Left ventricle myocardium inferior (tissue), 1 donor: ENCODE measurements around the gene CHD6. TPM values are rescaled to one million over a fixed set of nuclear protein-coding genes. Genes with fewer than 3 reads are reported as not detected.
A peak's percentile ranks its signal among the peaks of the same experiment; 100 is the strongest.

ENCODE experiments used
- DNase-seq: peaks from one replicate; pipeline ENCODE4 v3.0.0-alpha.2; 2020
- H3K27ac ChIP-seq: fragments of 200-600 bp; replicated peaks from 2 replicates; pipeline ENCODE4 v1.8.0; 2021
- H3K27me3 ChIP-seq: fragments of 200-600 bp; 2 replicates; pipeline ENCODE4 v1.8.0; 2021; ENCODE audit warnings: low read depth
- H3K36me3 ChIP-seq: fragments of 200-600 bp; 2 replicates; pipeline ENCODE4 v1.8.0; 2021
- H3K4me1 ChIP-seq: fragments of 200-600 bp; 2 replicates; pipeline ENCODE4 v1.8.0; 2021
- H3K4me3 ChIP-seq: fragments of 200-600 bp; 2 replicates; pipeline ENCODE4 v1.8.0; 2021; ENCODE audit warnings: mild to moderate bottlenecking, moderate library complexity
- H3K9me3 ChIP-seq: fragments of 200-600 bp; replicated peaks from 2 replicates; pipeline ENCODE4 v1.8.0; 2021
- intact Hi-C: fragments of 100-400 bp; cut with micrococcal nuclease; formaldehyde crosslinking; loops from one replicate; pipeline ENCODE4 v1.11.0; 2022
- total RNA-seq: library from RNA; stranded (reverse); fragmentation: NEBNext Ultra II Directional; extraction: Animal tissue kit (Norgen Biotek cat#: 25700); gene quantifications from one replicate; pipeline ENCODE4 v1.2.1, GENCODE V29; 2021
- TF ChIP-seq, protein P1 (sequence below): fragments of 200-600 bp; IDR thresholded peaks from 2 replicates; pipeline ENCODE4 v1.8.0; 2021; ENCODE audit warnings: antibody characterized with exemption, mild to moderate bottlenecking, borderline replicate concordance
- donor health status: DM: no; HTN: yes; CAD: no; lungs with severe emphysema.

CHD6 gene
- total RNA-seq, 1 donor from 2014 or later = 38.9 TPM

GRCh38 chr20:41367956-41368355, 250.2 kb downstream of the CHD6 start:
- no peak for DNase-seq
- no peak overlapping the region for H3K27ac ChIP-seq
- peaks cover 41% of the 10 kb centered on the region for H3K27me3 ChIP-seq
- intact Hi-C loops = no loop called here
- H3K36me3 ChIP-seq = no peaks in the 10 kb centered on the region
- peaks cover 18% of the 10 kb centered on the region for H3K4me1 ChIP-seq
- no peak overlapping the region for H3K4me3 ChIP-seq
- TF ChIP-seq, protein P1, sequence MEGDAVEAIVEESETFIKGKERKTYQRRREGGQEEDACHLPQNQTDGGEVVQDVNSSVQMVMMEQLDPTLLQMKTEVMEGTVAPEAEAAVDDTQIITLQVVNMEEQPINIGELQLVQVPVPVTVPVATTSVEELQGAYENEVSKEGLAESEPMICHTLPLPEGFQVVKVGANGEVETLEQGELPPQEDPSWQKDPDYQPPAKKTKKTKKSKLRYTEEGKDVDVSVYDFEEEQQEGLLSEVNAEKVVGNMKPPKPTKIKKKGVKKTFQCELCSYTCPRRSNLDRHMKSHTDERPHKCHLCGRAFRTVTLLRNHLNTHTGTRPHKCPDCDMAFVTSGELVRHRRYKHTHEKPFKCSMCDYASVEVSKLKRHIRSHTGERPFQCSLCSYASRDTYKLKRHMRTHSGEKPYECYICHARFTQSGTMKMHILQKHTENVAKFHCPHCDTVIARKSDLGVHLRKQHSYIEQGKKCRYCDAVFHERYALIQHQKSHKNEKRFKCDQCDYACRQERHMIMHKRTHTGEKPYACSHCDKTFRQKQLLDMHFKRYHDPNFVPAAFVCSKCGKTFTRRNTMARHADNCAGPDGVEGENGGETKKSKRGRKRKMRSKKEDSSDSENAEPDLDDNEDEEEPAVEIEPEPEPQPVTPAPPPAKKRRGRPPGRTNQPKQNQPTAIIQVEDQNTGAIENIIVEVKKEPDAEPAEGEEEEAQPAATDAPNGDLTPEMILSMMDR = no peak
- peaks cover 8% of the 10 kb centered on the region for H3K9me3 ChIP-seq

DNA sequence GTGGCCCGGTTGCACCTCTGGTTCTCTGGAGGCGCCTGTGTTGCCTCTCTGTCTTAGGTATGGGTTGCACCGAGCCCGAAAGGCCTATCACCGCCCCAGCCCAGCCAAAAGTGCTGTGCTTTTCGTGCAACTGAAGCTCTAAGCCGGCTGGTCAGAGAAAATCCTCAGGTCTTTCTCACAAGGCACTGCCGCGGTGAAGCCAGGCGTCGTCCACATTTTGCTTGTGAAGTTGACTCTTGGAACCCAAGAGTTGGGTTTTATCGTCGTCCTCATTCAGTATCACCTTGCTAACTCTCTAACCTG, 250.8 kb downstream of the CHD6 start:
- Histone ChIP-seq H3K9me3 (peaks cover 8% of the 10 kb centered on the region), H3K4me1 (peaks cover 24% of the 10 kb centered on the region), H3K27me3 (peaks cover 41% of the 10 kb centered on the region), H3K36me3 (no peaks in the 10 kb centered on the region), H3K27ac (peak overlapping the region; percentile 59), H3K4me3 (peak overlapping the region; percentile 64)
- intact Hi-C loops = no loop called here
- no peak for DNase-seq
- TF ChIP-seq, protein P1 = no peak

GRCh38 chr20:41366546-41367392, 251.4 kb downstream of the CHD6 start, which contains the start of gene EMILIN3:
TSS of gene EMILIN3 (minus strand) at chr20:41366818. CDS start at chr20:41366634, 184 bp downstream.
- TF ChIP-seq, protein P1 = no peak
- Histone ChIP-seq H3K27me3 (peaks cover 41% of the 10 kb centered on the region), H3K27ac (peak within 1 kb of the TSS; percentile 59), H3K4me1 (peaks cover 30% of the 10 kb centered on the region), H3K36me3 (no peaks in the 10 kb centered on the region), H3K9me3 (peaks cover 8% of the 10 kb centered on the region), H3K4me3 (peak within 1 kb of the TSS; percentile 64)
- DNase-seq = no peak
- intact Hi-C loops = no loop called here

GRCh38 chr20:41365777-41366545, 252.2 kb downstream of the CHD6 start:
- peaks cover 2% of the 10 kb centered on the region for H3K9me3 ChIP-seq
- DNase-seq = no peak
- TF ChIP-seq, protein P1 = no peak
- peaks cover 41% of the 10 kb centered on the region for H3K27me3 ChIP-seq
- H3K4me3 ChIP-seq = peak overlapping the region; percentile 64
- no peaks in the 10 kb centered on the region for H3K36me3 ChIP-seq
- H3K4me1 ChIP-seq = peaks cover 38% of the 10 kb centered on the region
- intact Hi-C loops = no loop called here
- H3K27ac ChIP-seq = peak overlapping the region; percentile 54

DNA sequence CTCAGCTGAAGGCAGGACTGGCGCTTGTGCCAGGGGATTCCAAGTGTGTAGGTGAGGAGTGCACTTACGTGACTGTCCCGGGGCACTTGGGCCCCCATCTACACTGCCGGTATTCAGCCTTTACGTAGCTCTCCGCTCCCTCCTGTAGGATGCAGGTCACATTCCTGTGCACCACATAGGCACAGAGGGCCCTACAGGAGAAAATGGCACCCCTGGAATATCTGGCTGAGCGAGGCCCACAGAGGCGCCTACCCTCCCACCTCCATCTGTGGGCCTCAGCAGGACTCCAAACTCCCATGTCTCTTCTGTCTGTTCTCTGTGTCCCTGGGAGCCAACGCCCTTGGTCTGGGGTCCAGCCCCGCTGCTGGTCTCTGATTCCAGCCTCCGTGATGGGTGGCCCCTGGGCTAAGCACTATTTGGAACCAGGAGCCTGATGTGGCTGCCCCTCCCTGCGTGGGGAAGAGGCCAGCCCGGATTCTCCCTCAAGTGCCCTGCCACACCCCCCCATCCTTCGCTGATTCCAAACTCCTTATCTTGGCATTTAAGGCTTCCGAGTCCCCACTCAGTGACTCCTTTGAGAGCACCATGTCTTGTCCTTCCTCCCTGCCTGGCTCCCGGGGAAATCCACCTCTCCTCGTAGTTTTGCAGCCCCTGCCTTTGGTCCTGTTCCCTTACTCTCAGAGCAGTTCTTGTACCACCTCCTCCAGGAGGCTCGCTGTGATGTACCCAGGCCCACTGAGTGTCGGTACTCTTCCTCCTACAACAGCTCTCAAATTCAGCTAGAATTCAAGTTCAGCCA, 253.0 kb downstream of the CHD6 start:
- Histone ChIP-seq H3K27me3 (peaks cover 41% of the 10 kb centered on the region), H3K9me3 (no peaks in the 10 kb centered on the region), H3K27ac (peak overlapping the region; percentile 54), H3K4me3 (peak overlapping the region; percentile 64), H3K4me1 (peaks cover 46% of the 10 kb centered on the region), H3K36me3 (no peaks in the 10 kb centered on the region)
- intact Hi-C loops = no loop called here
- TF ChIP-seq, protein P1 = no peak
- no peak for DNase-seq
